Measurements from ENCODE around the gene SEMA6B. TPM values are rescaled to one million over a fixed set of nuclear protein-coding genes. Genes with fewer than 3 reads are reported as not detected.

Gene SEMA6B
- total RNA-seq, 6 experiments from 2014 or later, result 0.05 to 0.30 (median 0.21) TPM

- Mint-ChIP-seq H3K27ac (no peak overlapping the region), H3K36me3 (ENCODE audit: low read depth) (no peaks in the 10 kb centered on the region)
Observed at GRCh38 chr19:4557971-4558941, 1.2 kb downstream of the SEMA6B start.

GRCh38 chr19:4557144-4557970, 2.1 kb downstream of the SEMA6B start:
- Mint-ChIP-seq H3K36me3 (ENCODE audit: low read depth) (no peaks in the 10 kb centered on the region), H3K4me1 (ENCODE audit: low read depth) (no peaks in the 10 kb centered on the region), H3K9me3 (no peaks in the 10 kb centered on the region), H3K27me3 (ENCODE audit: insufficient read depth) (no peaks in the 10 kb centered on the region), H3K4me3 (no peak overlapping the region), H3K27ac (no peak overlapping the region)
- TF ChIP-seq CTCF (IDR thresholded peaks at IDR 0.05), result no peak
- DNase-seq, result no peak

More at GRCh38 chr19:4557971-4558941, 1.2 kb downstream of the SEMA6B start:
- no peaks in the 10 kb centered on the region for H3K4me1 Mint-ChIP-seq (ENCODE audit: low read depth)
- no peaks in the 10 kb centered on the region for H3K27me3 Mint-ChIP-seq (ENCODE audit: insufficient read depth)
- DNase-seq, result no peak
- TF ChIP-seq CTCF (IDR thresholded peaks at IDR 0.05), result peak; percentile 100
- no peak overlapping the region for H3K4me3 Mint-ChIP-seq
- H3K9me3 Mint-ChIP-seq, result no peaks in the 10 kb centered on the region

GRCh38 chr19:4556597-4557127, 2.8 kb downstream of the SEMA6B start:
- H3K36me3 Mint-ChIP-seq (ENCODE audit: low read depth), result no peaks in the 10 kb centered on the region
- H3K4me1 Mint-ChIP-seq (ENCODE audit: low read depth), result no peaks in the 10 kb centered on the region
- no peak overlapping the region for H3K4me3 Mint-ChIP-seq
- no peak for TF ChIP-seq CTCF (IDR thresholded peaks at IDR 0.05)
- no peak for DNase-seq
- no peaks in the 10 kb centered on the region for H3K27me3 Mint-ChIP-seq (ENCODE audit: insufficient read depth)
- H3K9me3 Mint-ChIP-seq, result no peaks in the 10 kb centered on the region
- H3K27ac Mint-ChIP-seq, result no peak overlapping the region

GRCh38 chr19:4555657-4556561, 3.6 kb downstream of the SEMA6B start:
- Mint-ChIP-seq H3K27ac (no peak overlapping the region), H3K4me1 (ENCODE audit: low read depth) (no peaks in the 10 kb centered on the region), H3K27me3 (ENCODE audit: insufficient read depth) (no peaks in the 10 kb centered on the region), H3K36me3 (ENCODE audit: low read depth) (no peaks in the 10 kb centered on the region), H3K9me3 (no peaks in the 10 kb centered on the region), H3K4me3 (no peak overlapping the region)
- DNase-seq, result no peak
- no peak for TF ChIP-seq CTCF (IDR thresholded peaks at IDR 0.05)

GRCh38 chr19:4554717-4555116, 4.8 kb downstream of the SEMA6B start:
- H3K4me1 Mint-ChIP-seq (ENCODE audit: low read depth), result no peaks in the 10 kb centered on the region
- TF ChIP-seq CTCF (IDR thresholded peaks at IDR 0.05), result no peak
- no peaks in the 10 kb centered on the region for H3K36me3 Mint-ChIP-seq (ENCODE audit: low read depth)
- no peak overlapping the region for H3K4me3 Mint-ChIP-seq
- H3K9me3 Mint-ChIP-seq, result no peaks in the 10 kb centered on the region
- no peaks in the 10 kb centered on the region for H3K27me3 Mint-ChIP-seq (ENCODE audit: insufficient read depth)
- no peak overlapping the region for H3K27ac Mint-ChIP-seq
- DNase-seq, result no peak

Data from HFFc6 (cell line).